H1 (cell line): ENCODE results near the gene GADD45GIP1. TPM values are rescaled to one million over a fixed set of nuclear protein-coding genes. Genes with fewer than 3 reads are reported as not detected.

Experiments used
- ASH2L ChIP-seq: fragments of 200-600, 300-600 bp; sonication (generic); IDR thresholded peaks from one replicate; pipeline ENCODE4 v1.7.1; 2017; ENCODE audit warnings: low read length
- FOSL1 ChIP-seq: IDR thresholded peaks from 2 replicates; pipeline ENCODE4 v1.6.1; 2011; ENCODE audit warnings: mild to moderate bottlenecking, low read depth, low read length, moderate library complexity; ENCODE audit not compliant: insufficient read depth
- JUND ChIP-seq: IDR thresholded peaks from 2 replicates; pipeline ENCODE4 v1.6.1; 2011; ENCODE audit warnings: mild to moderate bottlenecking, improper control_type of control experiment, low read length
- KDM4A ChIP-seq: IDR thresholded peaks from one replicate; pipeline ENCODE4 v1.7.1; 2012; ENCODE audit warnings: low read depth, mild to moderate bottlenecking, moderate library complexity, low read length, inconsistent platforms; ENCODE audit not compliant: severe bottlenecking
- MAFK ChIP-seq: IDR thresholded peaks from 2 replicates; pipeline ENCODE4 v1.6.1; 2012; ENCODE audit warnings: low read depth, mild to moderate bottlenecking, improper control_type of control experiment, low read length
- MAX ChIP-seq: IDR thresholded peaks from 2 replicates; pipeline ENCODE4 v1.6.1; 2012; ENCODE audit warnings: inconsistent platforms
- PHF8 ChIP-seq: fragments of 200-600 bp; sonication (generic); conservative IDR thresholded peaks from 2 replicates; pipeline ENCODE4 v1.7.1; 2012; ENCODE audit warnings: low read depth, mild to moderate bottlenecking, inconsistent platforms, low read length, moderate library complexity
- POLR2AphosphoS5 ChIP-seq: IDR thresholded peaks from 2 replicates; pipeline ENCODE4 v1.6.1; 2011; ENCODE audit warnings: low read depth, low read length
- RAD21 ChIP-seq, 2 experiments: IDR thresholded peaks in 1 of 2; conservative IDR thresholded peaks in 1 of 2; 2 replicates each; pipeline ENCODE4 v1.6.1; 2011; ENCODE audit warnings: low read depth in 2 of 2, low read length in 2 of 2, improper control_type of control experiment in 1 of 2, inconsistent platforms in 1 of 2, mild to moderate bottlenecking in 1 of 2, moderate library complexity in 1 of 2
- SP4 ChIP-seq: IDR thresholded peaks from 2 replicates; pipeline ENCODE4 v1.6.1; 2012; ENCODE audit warnings: low read length, inconsistent platforms
- TAF7 ChIP-seq: optimal IDR thresholded peaks from 2 replicates; pipeline ENCODE3; 2011; ENCODE audit warnings: low read depth, mild to moderate bottlenecking, inconsistent platforms, low read length, moderate library complexity, borderline replicate concordance
- TBP ChIP-seq: IDR thresholded peaks from 2 replicates; pipeline ENCODE4 v1.6.1; 2011; ENCODE audit warnings: low read depth, low read length, improper control_type of control experiment
- YY1 ChIP-seq: IDR thresholded peaks from 2 replicates; pipeline ENCODE4 v1.6.1; 2011; ENCODE audit warnings: low read depth, mild to moderate bottlenecking, low read length
- polyA plus RNA-seq, 7 experiments: library from polyadenylated mRNA; depleted of rRNA in 3 of 7; stranded (reverse) in 5 of 7; unstranded in 2 of 7; fragments of >200 nt in 5 of 7; fragments of 200-250 nt in 2 of 7; gene quantifications; 1 replicate in 5 of 7; 2 replicates in 1 of 7; 4 replicates in 1 of 7; pipeline versions ENCODE4 v1.2.1 to v1.2.3, GENCODE V29; 2011 to 2013; ENCODE audit warnings: missing spikeins in 2 of 7, mixed read lengths in 2 of 7
- total RNA-seq: library from RNA; stranded (reverse); fragmentation: NEBNext Ultra II Directional; extraction: Animal tissue kit (Norgen Biotek cat#: 25700); gene quantifications from 2 replicates; pipeline ENCODE4 v1.2.1, GENCODE V29; 2021

GADD45GIP1 gene
- total and polyA plus RNA-seq, 2 of the 8 experiments (the other 6 are each of a cell fraction or from before 2014, with no cell fraction given), result 42.2 to 42.6 TPM

GRCh38 chr19:12956446-12957388, at the start of gene GADD45GIP1 (continued):
- TF ChIP-seq MAX, result peak; percentile 71; the same call in 1 of the 2 replicates
- no peak for TF ChIP-seq MAFK
- no peak for TF ChIP-seq RAD21 (IDR thresholded peaks at IDR 0.05 in 1 of 2, conservative IDR thresholded peaks at IDR 0.05 in 1 of 2; ENCODE audit: low read depth in 2 of 2, low read length in 2 of 2)
- TF ChIP-seq JUND, result 0 out of 2 replicates have a peak, but pooled peaks have one; percentile 7
- TF ChIP-seq TBP, result peak; percentile 91
- TF ChIP-seq TAF7, result peak; percentile 93
- TF ChIP-seq ASH2L, result peak; percentile 67
- TF ChIP-seq YY1, result peak; percentile 98
- peak; percentile 98 for TF ChIP-seq POLR2AphosphoS5
- peak; percentile 73 for TF ChIP-seq KDM4A
- peak; percentile 98 for TF ChIP-seq PHF8
- TF ChIP-seq FOSL1, result no peak
- TF ChIP-seq SP4, result peak; percentile 96
- TF ChIP-seq, all 59 proteins: peak for 14
